Vagina (tissue), 2 donors: ENCODE results near the gene AFAP1. TPM values are rescaled to one million over a fixed set of nuclear protein-coding genes. Genes with fewer than 3 reads are reported as not detected.

Experiments
- DNase-seq, 2 donors: peaks; one replicate each; pipeline ENCODE4 v3.0.0-alpha.2; 2017; ENCODE audit errors: extremely low spot score in 2 of 2
- H3K27ac ChIP-seq: fragments of 200-600 bp; sonication (generic); one replicate; pipeline ENCODE4 v1.5.1; 2019
- H3K27me3 ChIP-seq: fragments of 200-600 bp; sonication (generic); one replicate; pipeline ENCODE4 v1.5.1; 2019
- H3K36me3 ChIP-seq, 2 donors: fragments of 200-600 bp; sonication (generic); one replicate each; pipeline ENCODE4 v1.5.1; 2017 to 2019
- H3K4me1 ChIP-seq: fragments of 200-600 bp; sonication (generic); one replicate; pipeline ENCODE4 v1.5.1; 2019
- H3K4me3 ChIP-seq, 2 donors: fragments of 200-600 bp; sonication (generic); 1 replicate in 1 of 2; 2 replicates in 1 of 2; pipeline ENCODE4 v1.5.1; 2016 to 2019
- H3K9me3 ChIP-seq: fragments of 200-600 bp; sonication (generic); one replicate; pipeline ENCODE4 v1.5.1; 2019
- CTCF ChIP-seq, 3 experiments: fragments of 450-650 bp in 2 of 3; fragments of 200-600 bp in 1 of 3; sonication (generic) in 1 of 3; IDR thresholded peaks; one replicate each; pipeline ENCODE4 v1.5.1; 2017 to 2019; ENCODE audit warnings: antibody characterized with exemption in 3 of 3, mild to moderate bottlenecking in 2 of 3, moderate library complexity in 2 of 3
- POLR2A ChIP-seq, 2 donors: fragments of 450-650 bp; IDR thresholded peaks; one replicate each; pipeline ENCODE4 v1.6.1; 2017; ENCODE audit warnings: antibody characterized with exemption in 2 of 2, mild to moderate bottlenecking in 2 of 2, moderate library complexity in 2 of 2
- POLR2AphosphoS5 ChIP-seq, 2 donors: sonication (generic); formaldehyde crosslinking; IDR thresholded peaks; one replicate each; pipeline ENCODE4 v1.9.0; 2017; ENCODE audit warnings: antibody characterized with exemption in 2 of 2, mild to moderate bottlenecking in 2 of 2, low read depth in 1 of 2; ENCODE audit not compliant: insufficient read depth in 1 of 2
- intact Hi-C: fragments of 100-400 bp; cut with DNase I; formaldehyde crosslinking; loops from one replicate; pipeline ENCODE4 v1.15.1; 2023
- total RNA-seq: library from RNA; depleted of rRNA; stranded (reverse); fragments of >200 nt; gene quantifications from one replicate; pipeline ENCODE4 v1.2.3, GENCODE V29; 2016

The AFAP1 gene
- total RNA-seq, 1 donor from 2014 or later = 20.4 TPM

GRCh38 chr4:7860600-7861163, 79.0 kb downstream of the AFAP1 start:
- no peaks in the 10 kb centered on the region for H3K36me3 ChIP-seq
- H3K4me3 ChIP-seq = no peak overlapping the region
- TF ChIP-seq POLR2AphosphoS5 (IDR thresholded peaks at IDR 0.05; ENCODE audit: insufficient read depth in 1 of 2, low read depth in 1 of 2) (no peak), CTCF (IDR thresholded peaks at IDR 0.05) (no peak), POLR2A (IDR thresholded peaks at IDR 0.05) (no peak)
- DNase-seq = no peak
- H3K27me3 ChIP-seq = no peaks in the 10 kb centered on the region
- no peaks in the 10 kb centered on the region for H3K9me3 ChIP-seq
- intact Hi-C loops = loop anchor here (10.0 kb wide), 1 partner anchor 64 kb away; no protein-coding TSS in a partner anchor
- no peak overlapping the region for H3K27ac ChIP-seq
- H3K4me1 ChIP-seq = peaks cover 11% of the 10 kb centered on the region

DNA sequence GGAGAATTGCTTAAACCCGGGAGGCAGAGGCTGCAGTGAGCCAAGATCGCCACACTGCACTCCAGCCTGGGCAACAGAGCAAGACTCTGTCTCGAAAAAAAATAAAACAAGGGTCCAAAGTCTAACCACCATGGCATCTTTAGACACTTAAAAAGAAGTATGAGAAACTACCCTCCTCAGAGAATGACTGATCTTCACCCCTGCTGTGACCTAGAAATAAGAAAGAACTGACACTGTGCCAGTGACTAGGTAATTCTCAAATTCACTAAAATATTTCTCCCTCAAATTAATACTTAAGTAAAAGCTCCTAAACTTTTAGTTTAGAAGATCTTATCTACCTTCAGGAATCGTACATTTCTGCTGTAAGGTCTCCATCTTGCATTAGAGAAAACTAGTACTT, 80.3 kb downstream of the AFAP1 start:
- no peak overlapping the region for H3K27ac ChIP-seq
- no peak for DNase-seq
- TF ChIP-seq CTCF (IDR thresholded peaks at IDR 0.05) (no peak), POLR2A (IDR thresholded peaks at IDR 0.05) (no peak), POLR2AphosphoS5 (IDR thresholded peaks at IDR 0.05; ENCODE audit: insufficient read depth in 1 of 2, low read depth in 1 of 2) (no peak)
- peaks cover 11% of the 10 kb centered on the region for H3K4me1 ChIP-seq
- no peaks in the 10 kb centered on the region for H3K36me3 ChIP-seq
- no peaks in the 10 kb centered on the region for H3K9me3 ChIP-seq
- no peak overlapping the region for H3K4me3 ChIP-seq
- intact Hi-C loops = no loop called here
- H3K27me3 ChIP-seq = no peaks in the 10 kb centered on the region

DNA sequence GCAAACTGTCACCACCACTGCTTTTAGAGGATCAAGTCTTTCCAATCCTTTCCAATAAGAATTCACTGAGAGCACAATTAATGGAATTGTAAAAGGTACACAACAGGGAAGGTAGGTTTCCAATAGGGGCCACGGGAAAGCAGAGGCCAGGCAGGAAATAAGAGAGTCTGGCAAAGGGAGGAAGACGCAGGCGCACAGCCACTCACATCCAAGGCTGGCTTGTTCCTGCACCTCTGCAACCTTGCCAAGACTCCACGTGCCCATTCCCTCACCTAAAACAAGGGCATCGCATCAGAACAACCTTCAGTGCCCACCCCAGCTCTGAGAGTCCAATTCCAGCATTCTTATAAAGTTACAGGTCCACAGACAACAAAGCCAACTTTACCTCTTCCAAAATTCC, 81.2 kb downstream of the AFAP1 start:
- TF ChIP-seq CTCF (IDR thresholded peaks at IDR 0.05) = no peak
- TF ChIP-seq POLR2A (IDR thresholded peaks at IDR 0.05) = no peak
- TF ChIP-seq POLR2AphosphoS5 (IDR thresholded peaks at IDR 0.05; ENCODE audit: insufficient read depth in 1 of 2, low read depth in 1 of 2) = no peak
- H3K27ac ChIP-seq = no peak overlapping the region

DNA sequence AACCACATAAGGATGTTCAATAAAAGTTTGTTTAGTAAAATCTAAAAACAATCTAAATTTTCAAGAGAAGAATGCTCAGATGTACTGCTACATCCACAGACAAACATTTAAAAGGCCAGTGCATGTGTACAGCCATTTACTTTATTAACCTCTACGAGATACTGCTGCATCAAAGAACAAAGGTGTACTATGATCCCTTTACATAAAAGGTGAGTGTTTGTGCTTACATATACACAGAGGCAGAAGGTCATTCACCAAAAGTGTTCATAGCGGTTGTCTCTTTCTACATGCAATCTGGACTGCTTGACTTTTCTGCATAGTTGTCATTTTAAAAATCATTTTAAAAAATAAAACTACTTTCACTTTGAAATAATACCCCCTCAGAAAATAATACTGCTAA, 81.7 kb downstream of the AFAP1 start:
- H3K4me1 ChIP-seq = peaks cover 11% of the 10 kb centered on the region
- DNase-seq = no peak
- no peak overlapping the region for H3K4me3 ChIP-seq
- intact Hi-C loops = no loop called here
- TF ChIP-seq POLR2AphosphoS5 (IDR thresholded peaks at IDR 0.05; ENCODE audit: insufficient read depth in 1 of 2, low read depth in 1 of 2) (no peak), CTCF (IDR thresholded peaks at IDR 0.05) (no peak), POLR2A (IDR thresholded peaks at IDR 0.05) (no peak)
- peaks cover 0 to 4% of the 10 kb centered on the region in 2 donors for H3K36me3 ChIP-seq
- no peak overlapping the region for H3K27ac ChIP-seq
- no peaks in the 10 kb centered on the region for H3K9me3 ChIP-seq
- H3K27me3 ChIP-seq = no peaks in the 10 kb centered on the region

More for the DNA sequence above, 81.2 kb downstream of the AFAP1 start:
- H3K4me3 ChIP-seq = no peak overlapping the region
- no peaks in the 10 kb centered on the region for H3K27me3 ChIP-seq
- peaks cover 0 to 4% of the 10 kb centered on the region in 2 donors for H3K36me3 ChIP-seq
- peaks cover 11% of the 10 kb centered on the region for H3K4me1 ChIP-seq
- intact Hi-C loops = no loop called here
- no peaks in the 10 kb centered on the region for H3K9me3 ChIP-seq
- no peak for DNase-seq

DNA sequence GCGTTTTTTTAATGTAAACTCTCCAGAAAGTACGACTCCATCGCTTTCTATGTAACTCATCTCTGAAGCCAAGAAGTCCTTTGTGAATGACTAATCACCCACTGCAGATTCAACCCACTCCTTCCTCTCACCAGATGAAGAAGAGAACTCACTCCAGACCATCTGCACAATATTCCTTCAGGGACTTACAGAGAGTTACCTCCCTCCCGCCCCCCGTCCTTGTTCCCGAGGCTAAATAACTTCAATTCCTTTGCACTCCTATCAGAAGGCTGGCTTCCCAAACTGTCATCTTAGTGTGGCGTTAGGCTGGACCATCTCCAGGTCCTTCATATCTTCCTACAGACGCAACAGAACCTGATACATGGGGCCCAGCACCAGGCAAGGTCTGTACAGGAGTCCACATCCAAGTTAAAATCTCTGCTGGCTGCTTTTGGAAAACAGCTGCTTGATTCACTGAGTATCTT, 82.4 kb downstream of the AFAP1 start:
- Histone ChIP-seq H3K27ac (no peak overlapping the region), H3K9me3 (no peaks in the 10 kb centered on the region), H3K27me3 (no peaks in the 10 kb centered on the region), H3K4me1 (peaks cover 11% of the 10 kb centered on the region), H3K4me3 (no peak overlapping the region), H3K36me3 (peaks cover 0 to 4% of the 10 kb centered on the region in 2 donors)
- no peak for TF ChIP-seq CTCF (IDR thresholded peaks at IDR 0.05)
- TF ChIP-seq POLR2A (IDR thresholded peaks at IDR 0.05) = no peak
- TF ChIP-seq POLR2AphosphoS5 (IDR thresholded peaks at IDR 0.05; ENCODE audit: insufficient read depth in 1 of 2, low read depth in 1 of 2) = no peak
- intact Hi-C loops = no loop called here
- no peak for DNase-seq
